Left lung (tissue), 10 donors: ENCODE measurements around the gene KLRF2. TPM values are rescaled to one million over a fixed set of nuclear protein-coding genes. Genes with fewer than 3 reads are reported as not detected.

Source experiments
- ATAC-seq: fragments of 200-7000 bp; cut with Tn5 transposase; one replicate; pipeline ENCODE4 v1.9.1; 2020; ENCODE audit warnings: moderate library complexity
- DNase-seq, 4 donors: peaks; one replicate each; pipeline ENCODE4 v3.0.0-alpha.2; 2013 to 2020
- H3K27ac ChIP-seq, 2 donors: fragments of 200-600 bp; sonication (generic) in 1 of 2; one replicate each; pipeline versions ENCODE4 v1.5.0 to v1.8.0; 2020 to 2021
- H3K27me3 ChIP-seq, 2 donors: fragments of 200-600 bp; sonication (generic) in 1 of 2; one replicate each; pipeline versions ENCODE4 v1.5.0 to v1.8.0; 2020 to 2021
- H3K36me3 ChIP-seq, 2 donors: fragments of 200-600 bp; sonication (generic) in 1 of 2; one replicate each; pipeline versions ENCODE4 v1.5.0 to v1.8.0; 2020 to 2021
- H3K4me1 ChIP-seq, 2 donors: fragments of 200-600 bp; one replicate each; pipeline ENCODE4 v1.8.0; 2021
- H3K4me3 ChIP-seq, 2 donors: fragments of 200-600 bp; sonication (generic) in 1 of 2; one replicate each; pipeline versions ENCODE4 v1.5.0 to v1.8.0; 2020 to 2021; ENCODE audit warnings: mild to moderate bottlenecking in 1 of 2
- H3K9me3 ChIP-seq, 2 donors: fragments of 200-600 bp; sonication (generic) in 1 of 2; one replicate each; pipeline versions ENCODE4 v1.5.0 to v1.8.0; 2020 to 2021
- CTCF ChIP-seq, 2 donors: fragments of 200-600 bp; sonication (generic) in 1 of 2; IDR thresholded peaks; one replicate each; pipeline versions ENCODE4 v1.5.0 to v1.8.0; 2021; ENCODE audit warnings: antibody characterized with exemption in 2 of 2
- intact Hi-C, 2 donors: fragments of 100-400 bp; cut with DNase I; formaldehyde crosslinking; loops; one replicate each; pipeline versions ENCODE4 v1.11.2 to v1.14.2; 2022
- polyA plus RNA-seq, 6 donors: library from polyadenylated mRNA; unstranded; fragments of 120-200 nt; gene quantifications; one replicate each; pipeline ENCODE4 v1.2.1, GENCODE V29; 2013; ENCODE audit not compliant: insufficient read length in 6 of 6
- total RNA-seq, 2 donors: library from RNA; stranded (reverse); fragmentation: NEBNext Ultra II Directional; extraction: Animal tissue kit (Norgen Biotek cat#: 25700); gene quantifications; one replicate each; pipeline ENCODE4 v1.2.1, GENCODE V29; 2021
- donor health status: DM: no; HTN: yes; CAD: no.
- donor health status: DM: no; HTN: no; CAD: no.

KLRF2 gene
- total and polyA plus RNA-seq, 8 donors, result not detected

- ATAC-seq, result no peak
- Histone ChIP-seq H3K4me3 (no peak overlapping the region), H3K4me1 (no peaks in the 10 kb centered on the region), H3K27me3 (no peaks in the 10 kb centered on the region), H3K36me3 (no peaks in the 10 kb centered on the region), H3K9me3 (peaks cover 0 to 32% of the 10 kb centered on the region in 2 donors), H3K27ac (no peak overlapping the region)
- intact Hi-C loops, result no loop called here
- no peak for DNase-seq
- no peak for TF ChIP-seq CTCF (IDR thresholded peaks at IDR 0.05)
Observed at GRCh38 chr12:9900930-9901329, 19.6 kb downstream of the KLRF2 start.

GRCh38 chr12:9902539-9903228, 21.4 kb downstream of the KLRF2 start:
- DNase-seq (no peak), ATAC-seq (no peak)
- Histone ChIP-seq H3K4me1 (no peaks in the 10 kb centered on the region), H3K27me3 (no peaks in the 10 kb centered on the region), H3K9me3 (peaks cover 0 to 32% of the 10 kb centered on the region in 2 donors), H3K27ac (no peak overlapping the region), H3K36me3 (no peaks in the 10 kb centered on the region), H3K4me3 (no peak overlapping the region)
- intact Hi-C loops, result no loop called here
- no peak for TF ChIP-seq CTCF (IDR thresholded peaks at IDR 0.05)

GRCh38 chr12:9906873-9907272, 25.6 kb downstream of the KLRF2 start:
- Histone ChIP-seq H3K27me3 (no peaks in the 10 kb centered on the region), H3K4me3 (no peak overlapping the region), H3K4me1 (no peaks in the 10 kb centered on the region), H3K36me3 (no peaks in the 10 kb centered on the region), H3K9me3 (peaks cover 0 to 52% of the 10 kb centered on the region in 2 donors), H3K27ac (no peak overlapping the region)
- intact Hi-C loops, result no loop called here
- no peak for TF ChIP-seq CTCF (IDR thresholded peaks at IDR 0.05)
- no peak for ATAC-seq
- DNase-seq, result no peak

- Histone ChIP-seq H3K4me3 (no peak overlapping the region), H3K27ac (no peak overlapping the region), H3K9me3 (peaks cover 0 to 52% of the 10 kb centered on the region in 2 donors), H3K27me3 (no peaks in the 10 kb centered on the region), H3K36me3 (no peaks in the 10 kb centered on the region), H3K4me1 (no peaks in the 10 kb centered on the region)
- no peak for DNase-seq
- intact Hi-C loops, result no loop called here
- no peak for ATAC-seq
- no peak for TF ChIP-seq CTCF (IDR thresholded peaks at IDR 0.05)
Observed at GRCh38 chr12:9907769-9908168, 26.5 kb downstream of the KLRF2 start.

- Histone ChIP-seq H3K36me3 (no peaks in the 10 kb centered on the region), H3K27me3 (no peaks in the 10 kb centered on the region), H3K4me3 (no peak overlapping the region), H3K4me1 (no peaks in the 10 kb centered on the region), H3K27ac (no peak overlapping the region), H3K9me3 (peaks cover 0 to 47% of the 10 kb centered on the region in 2 donors)
- ATAC-seq (no peak), DNase-seq (no peak)
- intact Hi-C loops, result no loop called here
- TF ChIP-seq CTCF (IDR thresholded peaks at IDR 0.05), result no peak
Observed at GRCh38 chr12:9908350-9908749, 27.1 kb downstream of the KLRF2 start.
